Fibroblast of skin of back (primary cell): Measurements from ENCODE around the gene KIAA1671.

ENCODE experiments used
- DNase-seq: peaks from one replicate; pipeline ENCODE4 v3.0.0-alpha.2; 2013

Gene KIAA1671

DNA sequence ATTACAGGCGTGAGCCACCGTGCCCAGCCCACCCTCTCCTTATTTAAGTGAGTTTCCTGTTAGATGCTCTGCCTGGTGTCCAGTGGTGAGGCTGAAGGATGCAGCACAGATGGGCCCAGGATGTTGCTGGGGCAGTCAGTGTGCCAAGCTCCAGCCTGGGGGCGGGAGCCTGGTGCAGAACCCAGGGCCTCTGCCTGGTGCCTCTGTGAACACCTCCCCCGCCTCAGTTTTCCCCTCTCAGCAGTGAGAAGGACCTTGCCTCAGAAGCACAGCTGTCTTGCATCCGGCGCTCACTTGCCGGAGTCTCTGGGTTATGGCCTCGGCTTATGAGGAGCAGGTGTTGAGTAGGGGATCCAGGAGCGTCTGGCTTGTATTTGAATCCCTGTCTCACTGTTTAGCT is 116.2 kb downstream of the KIAA1671 start:
- no peak for DNase-seq

DNA sequence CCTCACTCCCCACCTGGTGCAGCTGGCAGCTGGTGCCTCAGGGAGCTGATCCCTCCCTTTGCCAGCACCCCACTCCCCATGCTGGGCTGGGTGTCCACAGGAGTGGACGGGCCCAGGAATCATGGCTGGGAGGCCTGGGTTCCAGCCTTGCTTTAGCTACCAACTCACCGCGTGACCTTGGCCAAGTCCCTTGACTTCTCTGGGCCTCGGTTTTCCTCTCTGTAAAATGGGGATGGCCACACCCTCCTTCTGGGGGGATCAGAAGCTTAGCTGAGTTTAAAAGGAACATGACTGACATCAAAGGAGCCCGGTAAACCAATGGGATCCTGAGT is 116.9 kb downstream of the KIAA1671 start:
- no peak for DNase-seq

DNA sequence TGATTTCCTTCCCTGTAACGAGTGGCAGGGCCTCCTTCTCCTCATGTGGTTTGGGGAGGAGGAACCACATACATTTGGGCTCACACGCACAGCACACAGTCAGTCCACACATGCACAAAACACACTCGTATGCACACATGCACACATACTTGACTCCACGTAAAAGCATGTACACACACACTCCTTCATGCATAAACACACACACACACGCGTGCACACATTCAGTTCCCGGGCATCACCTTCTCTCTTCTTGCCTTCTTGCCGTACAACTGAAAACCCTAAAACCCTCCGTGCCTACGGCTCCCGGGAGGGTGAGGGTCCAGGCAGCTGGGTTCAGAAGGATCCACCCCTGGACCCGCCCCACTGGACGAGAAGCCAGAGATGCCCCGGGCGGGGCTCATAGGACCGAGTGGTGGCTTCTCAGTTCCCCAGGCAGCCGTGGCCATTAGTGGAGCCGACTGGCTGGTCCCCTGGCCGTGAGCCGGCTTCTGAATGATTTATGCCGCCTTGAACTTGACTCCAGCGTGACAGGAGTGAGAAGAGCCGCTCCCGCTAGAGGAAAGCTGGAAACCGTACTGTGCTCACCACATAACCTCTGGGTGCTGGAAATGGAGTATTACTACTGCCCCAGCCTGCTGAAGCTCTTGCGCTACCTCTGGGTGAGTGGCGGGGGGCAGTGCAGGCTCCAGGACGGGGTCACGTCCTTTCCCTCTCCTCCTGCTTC is 117.4 kb downstream of the KIAA1671 start:
- no peak for DNase-seq

DNA sequence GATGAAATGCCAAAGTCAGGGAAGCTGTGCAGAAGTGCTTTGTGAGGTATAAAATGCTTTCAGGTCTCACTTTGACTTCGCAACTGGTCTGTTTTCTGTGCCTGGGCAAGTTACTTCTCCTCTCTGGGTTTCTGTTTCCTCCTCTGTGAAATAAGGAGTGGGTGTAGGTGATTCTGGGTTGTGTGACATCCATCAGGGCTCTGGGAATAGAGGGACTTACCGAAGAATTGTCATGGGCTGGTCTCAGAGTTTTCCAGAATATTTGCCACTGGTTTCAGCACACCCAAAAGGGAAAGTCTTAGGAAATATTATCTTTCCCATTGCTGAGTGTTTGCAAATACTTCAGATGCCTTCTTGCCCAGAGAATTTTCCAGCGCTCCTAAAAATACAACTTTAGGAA is 118.4 kb downstream of the KIAA1671 start:
- no peak for DNase-seq

DNA sequence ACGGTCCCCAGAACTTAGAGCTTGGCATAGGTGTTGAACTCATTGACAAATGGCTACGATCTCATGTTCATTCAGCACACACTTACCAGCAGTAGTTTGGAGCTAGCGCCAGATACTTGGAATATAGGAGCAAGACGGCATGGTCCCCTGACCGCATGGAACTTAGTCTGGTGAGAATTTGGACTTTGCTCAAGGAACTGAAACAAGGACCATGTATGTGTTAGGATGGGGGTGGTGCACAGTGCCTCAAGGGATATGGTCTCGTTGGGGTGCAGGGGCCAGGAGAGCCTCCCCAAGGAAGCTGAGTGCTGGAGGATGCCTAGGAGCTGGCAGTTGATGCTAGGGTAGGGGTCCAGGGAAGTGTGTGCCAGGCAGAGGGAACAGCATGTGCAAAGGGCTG is 119.2 kb downstream of the KIAA1671 start:
- DNase-seq: no peak

DNA sequence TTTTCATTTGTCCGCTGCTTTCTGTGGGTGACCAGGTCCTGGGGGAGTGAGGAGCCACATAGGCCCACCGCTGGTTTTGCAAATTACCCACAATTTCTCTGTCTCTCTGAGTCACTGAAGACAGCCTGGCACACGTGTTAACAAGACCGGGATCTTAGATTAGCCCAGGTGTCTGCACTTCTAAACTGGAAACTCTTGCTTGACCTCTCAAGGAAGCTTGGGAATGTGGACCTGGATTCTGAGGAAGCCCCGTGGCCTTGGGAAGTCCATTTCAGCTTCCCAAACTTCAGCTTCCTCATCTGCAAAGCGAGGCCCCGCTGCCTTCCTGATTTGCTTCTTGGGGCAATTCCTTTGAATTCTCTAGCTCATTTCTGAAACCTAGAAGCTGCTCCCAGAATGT is 119.9 kb downstream of the KIAA1671 start:
- DNase-seq: no peak

DNA sequence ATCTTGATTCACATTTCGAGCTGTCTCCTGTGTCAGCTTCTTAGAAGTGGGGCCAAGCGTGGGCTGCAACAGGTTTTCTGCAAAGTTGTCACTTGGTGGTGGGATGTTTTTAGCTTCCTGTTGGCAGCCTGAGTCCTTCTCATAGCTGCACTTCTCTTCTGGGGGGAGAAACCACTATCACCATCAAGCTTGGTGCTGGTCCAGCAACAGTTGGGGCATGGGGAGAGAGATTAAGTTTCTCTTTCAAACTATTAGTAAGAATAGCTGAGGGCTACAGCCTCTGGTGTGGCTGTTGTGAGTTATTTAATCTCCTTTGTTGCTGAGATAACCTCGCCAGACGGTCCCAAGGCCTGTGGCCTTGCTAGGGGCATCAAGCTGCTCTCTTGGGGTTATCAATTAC is 123.8 kb downstream of the KIAA1671 start:
- DNase-seq: no peak

DNA sequence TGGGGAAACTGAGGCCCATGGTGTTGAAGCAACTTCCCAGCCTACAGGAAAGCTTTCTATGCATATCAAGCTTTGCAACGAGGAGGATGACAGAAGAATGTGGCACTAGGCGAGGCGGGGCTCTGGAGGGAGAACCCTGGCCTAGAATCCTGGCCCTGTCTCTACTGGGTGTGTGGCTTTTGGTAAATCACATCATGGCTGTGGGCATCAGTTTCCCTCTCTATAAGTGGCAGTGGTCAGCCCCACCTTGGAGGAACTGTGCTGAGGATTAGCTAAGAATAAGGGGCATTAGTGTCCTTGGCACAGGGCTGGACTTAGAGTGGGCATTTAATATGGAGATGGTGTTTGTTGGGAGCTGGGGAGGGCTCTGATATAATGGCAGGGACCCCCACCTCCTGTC is 124.5 kb downstream of the KIAA1671 start:
- no peak for DNase-seq

DNA sequence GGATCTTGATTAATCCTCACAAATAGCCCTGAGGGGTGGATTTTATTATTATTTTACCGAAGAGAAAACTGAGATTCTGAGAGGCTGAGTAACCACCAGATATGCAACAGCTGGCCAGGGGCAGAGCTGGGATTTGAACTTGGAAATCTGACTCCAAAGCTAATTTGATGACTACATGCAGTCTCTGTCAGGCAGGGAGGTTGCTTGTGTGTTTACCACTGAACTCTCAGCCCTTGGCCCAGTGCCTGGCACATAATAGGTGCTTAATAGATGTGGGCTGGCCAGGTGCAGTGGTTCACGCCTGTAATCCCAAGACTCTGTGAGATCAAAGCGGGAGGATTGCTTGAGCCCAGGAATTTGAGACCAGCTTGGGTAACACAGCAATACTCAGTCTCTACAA is 125.4 kb downstream of the KIAA1671 start:
- no peak for DNase-seq

DNA sequence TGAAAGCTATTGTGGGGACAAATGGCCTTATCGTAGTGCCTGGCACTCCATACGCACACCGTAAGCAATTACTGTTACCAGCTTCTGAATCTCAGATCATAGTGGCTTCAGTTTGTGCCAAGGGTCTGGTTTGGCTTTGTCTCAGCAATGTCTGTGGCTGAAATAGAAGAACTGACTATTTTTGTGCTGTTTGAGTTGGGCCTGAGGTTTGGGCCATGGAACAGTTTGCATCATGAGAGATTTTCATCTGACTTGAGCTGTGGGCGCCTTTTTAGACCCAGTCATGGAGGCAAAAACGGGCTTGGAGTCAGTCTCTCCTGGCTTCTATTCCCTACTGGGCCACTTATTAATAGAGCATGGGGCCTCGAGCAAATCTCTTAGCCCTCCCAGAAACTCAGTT is 126.1 kb downstream of the KIAA1671 start:
- no peak for DNase-seq

DNA sequence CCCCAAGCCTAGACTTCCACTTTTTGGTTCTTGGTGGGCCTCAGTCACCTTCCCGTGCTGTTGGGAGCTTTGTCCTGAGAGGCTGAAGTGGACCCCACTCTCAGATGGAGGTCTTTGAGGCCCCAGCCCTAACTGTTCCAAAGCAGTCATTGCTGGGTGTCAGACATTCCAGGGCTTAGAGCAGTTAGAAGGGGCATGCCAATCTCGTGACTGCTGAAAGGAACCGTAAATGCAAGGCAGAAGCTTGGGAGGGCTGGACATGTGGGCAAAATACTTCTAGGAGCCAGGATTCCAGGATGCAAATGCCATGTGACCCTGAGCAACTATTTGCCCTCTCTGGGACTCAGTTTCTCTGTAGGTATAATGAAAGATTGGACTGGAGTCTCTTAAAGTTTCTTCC is 128.3 kb downstream of the KIAA1671 start:
- peak; percentile 2 for DNase-seq

DNA sequence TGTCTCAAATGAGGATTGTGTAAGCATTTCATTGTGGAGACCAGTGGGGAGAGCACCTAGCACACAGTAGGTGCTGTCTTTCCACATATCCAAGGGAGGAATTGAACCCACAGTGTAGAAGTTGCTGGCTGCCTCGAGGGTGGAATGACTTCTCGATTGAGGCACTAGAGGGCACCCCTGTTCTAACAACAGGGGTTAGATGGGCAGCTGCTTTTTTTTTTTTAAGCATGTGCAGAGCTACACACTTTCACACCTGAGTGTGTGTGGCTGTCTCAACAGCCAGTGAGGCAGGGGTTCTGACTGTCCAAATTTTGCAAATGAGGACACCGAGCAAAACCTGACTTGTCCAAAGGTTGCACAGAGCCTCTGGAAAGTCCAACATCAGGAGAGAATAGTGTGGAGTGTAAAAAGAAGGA is 128.9 kb downstream of the KIAA1671 start:
- peak; percentile 6 for DNase-seq

DNA sequence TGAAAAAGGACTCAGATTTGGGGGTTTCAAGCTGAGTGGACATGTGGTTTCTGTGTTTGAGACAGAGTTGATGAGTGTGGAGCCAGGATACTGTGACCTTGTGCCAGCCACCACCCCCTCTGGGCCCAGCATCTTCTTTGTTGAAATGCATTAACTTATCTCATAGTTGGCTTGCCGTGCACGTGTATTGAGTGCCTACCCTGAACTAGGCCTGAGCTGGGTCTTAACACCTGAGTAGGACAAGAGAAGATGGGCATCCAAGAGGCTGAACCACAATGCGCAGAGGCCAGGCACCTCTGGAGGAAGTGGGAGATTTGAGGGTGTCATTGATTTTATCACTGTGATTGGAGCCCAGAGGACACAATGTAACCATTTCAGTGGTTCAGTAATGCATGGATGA is 129.6 kb downstream of the KIAA1671 start:
- no peak for DNase-seq

DNA sequence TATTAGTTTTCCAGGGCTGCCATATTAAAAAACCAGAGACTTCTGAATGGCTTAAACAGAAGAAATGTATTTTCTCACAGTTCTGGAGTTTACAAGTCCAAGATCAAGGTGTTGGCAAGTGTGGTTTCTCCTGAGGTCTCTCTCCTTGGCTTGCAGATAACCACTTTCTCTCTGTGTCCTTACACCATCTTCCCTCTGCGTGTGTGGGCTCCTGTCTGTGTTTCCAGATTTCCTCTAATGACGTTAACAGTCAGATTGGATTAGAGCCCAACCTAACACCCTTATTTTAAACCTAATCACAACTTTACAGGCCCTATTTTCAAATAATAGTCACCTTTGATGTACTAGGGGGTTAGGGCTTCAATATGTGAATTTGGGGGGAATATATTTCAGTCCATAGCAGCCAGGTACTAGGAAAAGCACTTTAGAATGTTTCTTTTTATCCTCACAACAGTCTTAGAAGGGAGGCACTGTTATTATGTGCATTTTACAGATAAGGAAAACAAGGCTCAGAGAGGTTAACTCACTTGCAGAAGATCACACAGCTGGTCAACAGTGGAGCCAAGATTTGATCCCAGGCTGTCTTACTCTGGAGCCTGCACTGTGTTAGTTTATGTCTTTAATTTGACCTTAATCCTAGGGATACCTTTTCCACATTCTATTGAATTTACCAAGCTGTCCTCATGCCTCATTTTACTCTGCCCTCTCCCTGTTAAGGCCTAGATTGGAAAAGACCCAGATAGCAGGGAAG is 130.7 kb downstream of the KIAA1671 start:
- DNase-seq: no peak

DNA sequence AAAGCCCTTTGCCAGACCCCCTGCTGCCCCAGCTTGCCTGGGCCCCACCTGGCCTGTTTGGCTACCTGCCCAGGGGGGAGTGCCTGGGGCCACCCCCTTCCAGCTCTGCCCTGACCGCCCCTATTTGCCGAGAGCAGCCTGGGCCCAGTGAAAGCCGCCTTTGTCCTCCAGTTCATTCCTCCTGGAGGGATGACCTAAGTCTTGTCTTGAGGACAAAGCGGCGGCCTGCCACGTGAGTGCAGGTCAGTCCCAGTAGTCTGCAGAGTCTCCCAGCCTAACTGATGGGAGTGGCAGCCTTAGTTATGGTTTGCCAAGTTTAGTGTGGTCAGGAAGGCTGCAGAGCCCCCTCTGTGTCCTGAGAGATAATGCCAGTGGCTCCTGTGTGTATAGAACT is 131.3 kb downstream of the KIAA1671 start:
- no peak for DNase-seq

DNA sequence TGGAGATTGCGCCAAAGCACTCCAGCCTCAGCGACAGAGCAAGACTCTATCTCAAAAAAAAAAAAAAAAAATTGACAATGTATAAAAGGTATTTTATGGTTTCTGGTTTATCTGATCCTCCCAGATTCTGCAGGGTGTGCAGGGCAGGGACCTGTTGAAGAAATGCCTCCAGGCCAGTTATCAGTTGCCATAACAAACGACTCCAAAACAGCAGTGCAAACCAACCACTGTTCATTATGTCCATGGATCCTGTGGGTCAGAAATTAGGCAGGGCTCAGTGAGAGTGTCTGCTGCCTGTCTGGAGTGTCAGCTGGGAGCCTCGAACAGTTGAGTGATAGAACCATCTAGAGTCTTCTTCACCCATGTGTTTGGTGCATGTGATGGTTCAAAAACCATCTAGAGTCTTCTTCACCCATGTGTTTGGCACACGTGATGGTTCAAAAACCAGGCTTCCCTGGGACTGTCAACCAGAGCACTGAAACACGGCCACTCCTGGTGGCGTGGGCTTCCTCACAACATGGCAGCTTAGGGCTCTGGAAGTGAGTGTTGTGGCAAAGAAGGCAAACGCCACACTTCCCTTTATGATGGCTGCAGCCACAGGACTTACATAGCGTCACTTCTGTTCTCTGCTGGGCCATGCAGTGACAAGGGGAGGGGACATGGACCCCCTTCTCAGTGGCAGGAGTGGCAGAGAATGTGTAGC is 132.0 kb downstream of the KIAA1671 start:
- DNase-seq: no peak

DNA sequence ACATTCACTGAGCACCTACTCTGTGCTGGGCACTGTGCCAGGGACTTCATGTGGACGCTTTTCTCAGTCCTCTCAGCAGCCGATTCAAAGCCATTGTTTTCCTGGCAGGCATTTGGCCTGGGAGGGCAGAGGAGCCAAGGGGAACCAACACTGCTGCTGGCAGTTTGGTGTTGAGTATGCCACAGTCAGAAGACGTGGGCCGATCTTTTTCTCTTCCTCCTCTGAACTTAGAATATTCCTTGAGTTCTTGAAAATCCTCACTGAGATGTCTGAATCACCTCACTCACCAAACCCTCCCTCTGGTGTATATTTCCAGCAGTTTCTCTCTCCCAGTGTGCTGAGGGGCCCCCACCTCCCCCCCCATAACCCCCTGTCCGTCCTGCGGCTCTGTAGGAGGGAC is 132.6 kb downstream of the KIAA1671 start:
- no peak for DNase-seq

DNA sequence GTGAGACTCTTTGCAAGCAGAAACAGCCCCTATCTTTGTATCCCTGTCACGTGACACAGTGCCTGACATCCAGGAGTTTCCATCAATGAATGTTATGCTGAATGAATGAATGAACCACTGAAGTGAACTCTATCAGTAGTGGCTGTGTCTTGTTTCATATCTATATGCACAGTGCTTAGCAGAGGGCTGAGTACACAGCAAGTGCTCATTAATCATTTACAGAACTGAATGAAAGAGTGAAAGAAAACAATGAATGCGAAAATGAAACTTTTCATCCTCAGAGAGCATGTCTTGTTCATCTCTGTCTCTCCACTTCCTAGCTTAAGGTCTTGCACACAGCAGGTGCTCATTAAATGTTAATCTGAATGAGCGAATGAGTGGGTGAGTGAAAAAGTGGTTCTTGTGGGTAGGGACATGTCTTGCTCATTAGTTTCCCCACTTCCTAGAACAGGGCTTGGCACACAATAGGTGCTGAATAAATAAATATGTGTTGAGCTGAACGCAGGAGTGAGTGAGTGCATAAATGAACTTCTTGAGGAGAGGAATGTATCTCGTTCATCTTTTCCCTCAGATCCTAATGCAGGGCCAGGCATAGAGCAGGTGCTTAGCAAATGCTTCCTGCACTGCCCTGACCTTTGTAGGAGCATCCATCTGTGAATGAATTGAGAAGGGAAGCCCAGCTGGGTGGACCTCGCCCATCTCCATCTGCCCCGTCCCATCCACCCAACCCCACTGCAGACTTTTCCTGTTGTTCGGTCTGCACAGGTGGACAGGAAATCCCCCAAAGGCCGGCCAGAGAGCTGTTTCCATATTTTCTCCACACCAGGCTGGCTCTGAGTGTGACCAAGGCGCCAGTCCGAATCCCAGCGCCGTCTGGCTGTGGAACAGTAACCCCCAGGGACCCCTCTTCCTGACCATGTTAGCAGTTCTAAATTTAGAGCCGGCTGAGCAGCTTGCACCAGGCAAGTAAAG is 133.7 kb downstream of the KIAA1671 start:
- DNase-seq: peak; percentile 14

DNA sequence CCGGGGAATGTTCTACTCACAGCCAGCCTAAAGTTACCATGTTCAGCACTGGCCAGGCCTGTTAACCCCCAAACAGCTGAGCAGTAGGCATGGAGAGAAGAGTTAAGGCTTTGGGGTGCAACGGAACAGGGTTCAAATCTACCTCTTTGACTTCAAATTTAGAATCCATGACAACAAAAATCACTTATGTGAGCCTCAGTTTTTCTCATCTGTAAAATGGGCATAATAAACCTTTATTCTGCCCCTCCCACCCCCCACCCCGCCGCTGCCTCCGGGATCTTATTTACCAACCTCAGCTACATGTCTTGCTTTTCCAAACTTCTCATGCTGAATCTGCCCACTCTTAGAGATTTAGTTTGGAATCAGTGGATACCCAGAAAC is 134.4 kb downstream of the KIAA1671 start:
- no peak for DNase-seq

DNA sequence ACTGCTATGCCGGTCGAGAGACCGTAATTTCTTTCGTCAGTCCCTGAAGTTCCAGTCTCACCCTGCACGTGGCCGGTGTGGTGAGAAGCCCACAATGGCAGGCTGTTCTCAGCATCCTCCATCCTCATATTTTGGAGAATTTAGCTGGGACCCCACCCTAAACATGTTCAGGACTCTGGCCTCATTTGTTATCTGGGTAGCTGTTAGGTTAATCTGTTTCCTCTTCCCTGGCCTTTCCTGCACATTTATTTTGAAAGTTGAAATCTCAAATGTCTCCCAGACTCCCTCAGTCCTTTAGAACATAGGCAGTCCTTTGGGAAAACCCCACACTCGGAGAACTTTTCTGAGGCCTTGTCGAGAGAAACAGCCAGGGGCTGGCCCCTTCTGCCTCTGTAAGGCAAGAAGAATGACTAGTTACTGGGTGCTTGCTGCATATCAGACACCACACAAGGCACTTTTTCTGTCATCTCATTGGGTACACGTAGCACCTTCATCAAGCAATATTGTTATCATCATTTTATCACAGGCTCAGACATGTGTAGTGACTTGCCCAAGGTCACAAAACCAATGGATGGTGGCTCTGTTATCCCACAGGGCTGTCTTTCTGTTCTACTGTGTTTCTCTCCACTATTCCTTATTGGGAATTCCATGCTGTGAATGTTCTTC is 137.8 kb downstream of the KIAA1671 start:
- DNase-seq: no peak

DNA sequence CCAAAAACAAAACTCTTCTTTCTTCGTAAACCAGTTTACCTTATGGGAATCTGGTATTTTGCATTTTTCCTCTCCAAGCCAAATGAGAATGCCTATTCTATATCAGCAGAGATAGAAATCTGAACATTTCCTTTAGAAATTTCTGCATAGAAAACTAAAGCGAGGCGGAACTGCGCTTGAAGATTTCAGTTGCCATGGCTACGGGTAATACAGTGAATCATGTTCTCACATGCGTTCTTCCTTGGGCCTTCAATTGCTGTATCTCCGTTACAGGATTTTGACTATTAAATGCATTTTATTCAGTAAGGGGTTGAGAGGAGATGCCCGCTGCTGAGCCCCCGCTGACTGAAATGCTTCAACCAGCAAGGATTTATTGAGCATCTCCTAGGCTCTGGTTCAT is 138.9 kb downstream of the KIAA1671 start:
- DNase-seq: no peak

DNA sequence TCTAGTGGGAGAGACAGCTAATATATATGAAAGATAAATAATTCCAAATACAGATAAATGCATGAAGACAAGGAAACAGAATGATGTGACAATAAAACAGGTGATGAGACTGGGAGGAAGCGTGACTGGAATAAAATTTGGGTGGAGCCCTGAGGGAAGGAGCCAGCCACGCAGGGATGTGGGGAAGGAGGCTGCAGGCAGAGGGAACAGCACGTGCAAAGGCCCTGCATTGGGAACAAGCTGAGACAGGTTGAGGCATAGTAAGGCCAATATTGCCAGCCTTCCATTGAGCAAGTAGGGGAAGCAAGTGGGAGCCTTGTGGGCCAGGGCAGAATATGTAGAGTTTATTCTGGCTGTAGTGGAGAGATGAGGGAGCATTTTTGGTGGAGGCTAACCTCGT is 139.6 kb downstream of the KIAA1671 start:
- no peak for DNase-seq
